IPS-18a (cell line): ENCODE results near the gene SCO1.
"Not testable (repeated sequence)": the region's sequence is repeated elsewhere in the genome, so short reads cannot be mapped to it uniquely, and the experiment has no call there.

Experiments
- H3K27ac ChIP-seq: one replicate; pipeline ENCODE4 v1.5.1; 2013; ENCODE audit warnings: low read length
- H3K27me3 ChIP-seq: one replicate; pipeline ENCODE4 v1.6.1; 2013; ENCODE audit warnings: mild to moderate bottlenecking, low read length; ENCODE audit not compliant: control insufficient read depth, insufficient read depth
- H3K36me3 ChIP-seq: one replicate; pipeline ENCODE4 v1.6.1; 2013; ENCODE audit warnings: low read depth, low read length; ENCODE audit not compliant: control insufficient read depth
- H3K4me1 ChIP-seq: one replicate; pipeline ENCODE4 v1.6.1; 2013; ENCODE audit warnings: low read depth, low read length; ENCODE audit not compliant: control insufficient read depth
- H3K4me3 ChIP-seq: one replicate; pipeline ENCODE4 v1.5.1; 2013; ENCODE audit warnings: low read length
- H3K9ac ChIP-seq: one replicate; pipeline ENCODE4 v1.6.1; 2013; ENCODE audit warnings: mild to moderate bottlenecking, low read length, moderate library complexity
- H3K9me3 ChIP-seq: one replicate; pipeline ENCODE4 v1.6.1; 2013; ENCODE audit warnings: low read depth, low read length; ENCODE audit not compliant: control insufficient read depth

Gene SCO1

GRCh38 chr17:10735821-10736220 is 38.5 kb upstream of the SCO1 start:
- Histone ChIP-seq H3K27me3 (no peaks in the 10 kb centered on the region), H3K9ac (no peak overlapping the region), H3K4me3 (no peak overlapping the region), H3K9me3 (no peaks in the 10 kb centered on the region), H3K27ac (no peak overlapping the region), H3K4me1 (peaks cover 7% of the 10 kb centered on the region), H3K36me3 (no peaks in the 10 kb centered on the region)

GRCh38 chr17:10735251-10735650 is 37.9 kb upstream of the SCO1 start:
- H3K9me3 ChIP-seq: no peaks in the 10 kb centered on the region
- H3K36me3 ChIP-seq: no peaks in the 10 kb centered on the region
- no peak overlapping the region for H3K27ac ChIP-seq
- peaks cover 7% of the 10 kb centered on the region for H3K4me1 ChIP-seq
- no peak overlapping the region for H3K4me3 ChIP-seq
- H3K9ac ChIP-seq: no peak overlapping the region
- no peaks in the 10 kb centered on the region for H3K27me3 ChIP-seq

GRCh38 chr17:10733666-10734065 is 36.3 kb upstream of the SCO1 start:
- H3K27me3 ChIP-seq: peaks cover 5% of the 10 kb centered on the region

GRCh38 chr17:10732121-10732520 is 34.8 kb upstream of the SCO1 start:
- H3K4me1 ChIP-seq, H3K27ac ChIP-seq, H3K4me3 ChIP-seq, H3K27me3 ChIP-seq, H3K36me3 ChIP-seq, H3K9ac ChIP-seq, H3K9me3 ChIP-seq: not testable (repeated sequence)

More at GRCh38 chr17:10733666-10734065, 36.3 kb upstream of the SCO1 start:
- Histone ChIP-seq H3K4me1 (peaks cover 11% of the 10 kb centered on the region), H3K9me3 (no peaks in the 10 kb centered on the region), H3K9ac (no peak overlapping the region), H3K36me3 (no peaks in the 10 kb centered on the region), H3K27ac (no peak overlapping the region), H3K4me3 (no peak overlapping the region)

- H3K4me3 ChIP-seq: peak overlapping the region; percentile 67
- H3K27me3 ChIP-seq: peaks cover 5% of the 10 kb centered on the region
- H3K9me3 ChIP-seq: no peaks in the 10 kb centered on the region
- H3K4me1 ChIP-seq: peaks cover 9% of the 10 kb centered on the region
- H3K9ac ChIP-seq: peak overlapping the region; percentile 46
- no peak overlapping the region for H3K27ac ChIP-seq
- H3K36me3 ChIP-seq: no peaks in the 10 kb centered on the region
Observed at GRCh38 chr17:10731408-10731879, 34.1 kb upstream of the SCO1 start.

GRCh38 chr17:10730247-10730646 is 32.9 kb upstream of the SCO1 start:
- H3K36me3 ChIP-seq, H3K9me3 ChIP-seq, H3K27me3 ChIP-seq, H3K4me1 ChIP-seq: not testable (repeated sequence)
- Histone ChIP-seq H3K9ac (peak overlapping the region; percentile 73), H3K27ac (peak overlapping the region; percentile 28), H3K4me3 (peak overlapping the region; percentile 67)

- Histone ChIP-seq H3K27ac (peak within 1 kb of the TSS; percentile 28), H3K9ac (peak within 1 kb of the TSS; percentile 73), H3K27me3 (peaks cover 5% of the 10 kb centered on the region), H3K9me3 (no peaks in the 10 kb centered on the region), H3K4me1 (peaks cover 9% of the 10 kb centered on the region), H3K4me3 (peak within 1 kb of the TSS; percentile 67), H3K36me3 (no peaks in the 10 kb centered on the region)
Observed at GRCh38 chr17:10729334-10730193, 32.2 kb upstream of the SCO1 start, which contains the start of gene TMEM220. Gene TMEM220 (minus strand): TSS chr17:10730023. CDS start chr17:10729851, 172 bp downstream.

- Histone ChIP-seq H3K27me3 (peaks cover 5% of the 10 kb centered on the region), H3K4me1 (peaks cover 9% of the 10 kb centered on the region), H3K27ac (no peak overlapping the region), H3K4me3 (no peak overlapping the region), H3K9ac (no peak overlapping the region), H3K36me3 (no peaks in the 10 kb centered on the region), H3K9me3 (no peaks in the 10 kb centered on the region)
Observed at GRCh38 chr17:10728331-10728892, 31.1 kb upstream of the SCO1 start.

GRCh38 chr17:10727192-10727591 is 29.9 kb upstream of the SCO1 start:
- Histone ChIP-seq H3K4me3 (no peak overlapping the region), H3K36me3 (no peaks in the 10 kb centered on the region), H3K27me3 (peaks cover 5% of the 10 kb centered on the region), H3K9me3 (no peaks in the 10 kb centered on the region), H3K9ac (no peak overlapping the region), H3K27ac (no peak overlapping the region), H3K4me1 (peaks cover 5% of the 10 kb centered on the region)

- Histone ChIP-seq H3K9ac (no peak overlapping the region), H3K36me3 (no peaks in the 10 kb centered on the region), H3K4me3 (no peak overlapping the region), H3K27ac (no peak overlapping the region), H3K27me3 (peaks cover 5% of the 10 kb centered on the region), H3K4me1 (peaks cover 5% of the 10 kb centered on the region), H3K9me3 (no peaks in the 10 kb centered on the region)
Observed at GRCh38 chr17:10726196-10726595, 28.9 kb upstream of the SCO1 start.

- Histone ChIP-seq H3K9me3 (no peaks in the 10 kb centered on the region), H3K27me3 (peaks cover 5% of the 10 kb centered on the region), H3K4me3 (no peak overlapping the region), H3K4me1 (peaks cover 5% of the 10 kb centered on the region), H3K9ac (no peak overlapping the region), H3K27ac (no peak overlapping the region), H3K36me3 (no peaks in the 10 kb centered on the region)
Observed at GRCh38 chr17:10725262-10725661, 27.9 kb upstream of the SCO1 start.
